OCI-LY1 (cell line): ENCODE measurements around the gene PKD2.

Experiments used
- H2AFZ ChIP-seq: fragments of 200-600 bp; sonication (generic), shearing (Covaris generic); 2 replicates; pipeline ENCODE4 v1.6.0; 2014; ENCODE audit warnings: antibody characterized with exemption, mild to moderate bottlenecking, low read length
- H3F3A ChIP-seq: fragments of 200-600 bp; sonication (generic), shearing (Covaris generic); 2 replicates; pipeline ENCODE4 v1.6.0; 2014; ENCODE audit warnings: mild to moderate bottlenecking, antibody characterized with exemption, low read length, moderate library complexity; ENCODE audit not compliant: insufficient read depth
- H3K27ac ChIP-seq: fragments of 200-600 bp; sonication (generic); 2 replicates; pipeline ENCODE4 v1.5.1; 2014; ENCODE audit warnings: low read length, mixed run types, mild to moderate bottlenecking, low read depth; ENCODE audit not compliant: poor library complexity, severe bottlenecking
- H3K27me3 ChIP-seq: fragments of 200-600 bp; sonication (generic); 2 replicates; pipeline ENCODE4 v1.6.0; 2014; ENCODE audit warnings: antibody characterized with exemption, mild to moderate bottlenecking, low read length, moderate library complexity; ENCODE audit not compliant: insufficient read depth
- H3K36me3 ChIP-seq: fragments of 200-600 bp; sonication (generic); 2 replicates; pipeline ENCODE4 v1.6.1; 2014; ENCODE audit warnings: mild to moderate bottlenecking, antibody characterized with exemption, low read length, moderate library complexity, mixed read lengths; ENCODE audit not compliant: insufficient read depth
- H3K4me1 ChIP-seq: fragments of 200-600 bp; sonication (generic); 2 replicates; pipeline ENCODE4 v1.5.1; 2014; ENCODE audit warnings: mild to moderate bottlenecking, low read length, moderate library complexity; ENCODE audit not compliant: insufficient read depth, severe bottlenecking
- H3K4me2 ChIP-seq: fragments of 200-600 bp; sonication (generic), shearing (Covaris generic); 2 replicates; pipeline ENCODE4 v1.6.1; 2014; ENCODE audit warnings: low read length
- H3K4me3 ChIP-seq: fragments of 200-600 bp; sonication (generic); 2 replicates; pipeline ENCODE4 v1.5.1; 2014; ENCODE audit warnings: low read length, low read depth, mild to moderate bottlenecking, mixed read lengths; ENCODE audit not compliant: poor library complexity, severe bottlenecking
- H3K79me2 ChIP-seq: fragments of 200-600 bp; shearing (Covaris generic); 2 replicates; pipeline ENCODE4 v1.6.1; 2016; ENCODE audit warnings: mixed run types, low read length, mixed read lengths; ENCODE audit not compliant: insufficient read depth
- H3K9ac ChIP-seq: fragments of 200-600 bp; sonication (generic), shearing (Covaris generic); 2 replicates; pipeline ENCODE4 v1.6.1; 2014; ENCODE audit warnings: mild to moderate bottlenecking, low read length, mixed read lengths
- H3K9me2 ChIP-seq: fragments of 200-600 bp; sonication (generic), shearing (Covaris generic); 2 replicates; pipeline ENCODE4 v1.6.1; 2014; ENCODE audit warnings: low read depth, mild to moderate bottlenecking, low read length, mixed read lengths
- H3K9me3 ChIP-seq: fragments of 200-600 bp; shearing (Covaris generic); 2 replicates; pipeline ENCODE4 v1.6.1; 2014; ENCODE audit warnings: low read length, mixed read lengths
- H4K20me1 ChIP-seq: fragments of 200-600 bp; sonication (generic), shearing (Covaris generic); 2 replicates; pipeline ENCODE4 v1.6.0; 2016; ENCODE audit warnings: mild to moderate bottlenecking, low read length; ENCODE audit not compliant: insufficient read depth
- EZH2 ChIP-seq: fragments of 200-600 bp; sonication (generic), shearing (Covaris generic); IDR thresholded peaks from 2 replicates; pipeline ENCODE4 v1.8.0; 2017; ENCODE audit warnings: borderline replicate concordance, mixed run types, mild to moderate bottlenecking, antibody characterized with exemption, low read length, moderate library complexity, mixed read lengths
- TF ChIP-seq, protein P1 (sequence below): fragments of 200-600 bp; sonication (generic), shearing (Covaris generic); IDR thresholded peaks from 2 replicates; pipeline ENCODE4 v1.5.1; 2017; ENCODE audit warnings: mild to moderate bottlenecking, antibody characterized with exemption, low read length, moderate library complexity, mixed read lengths

The PKD2 gene

DNA sequence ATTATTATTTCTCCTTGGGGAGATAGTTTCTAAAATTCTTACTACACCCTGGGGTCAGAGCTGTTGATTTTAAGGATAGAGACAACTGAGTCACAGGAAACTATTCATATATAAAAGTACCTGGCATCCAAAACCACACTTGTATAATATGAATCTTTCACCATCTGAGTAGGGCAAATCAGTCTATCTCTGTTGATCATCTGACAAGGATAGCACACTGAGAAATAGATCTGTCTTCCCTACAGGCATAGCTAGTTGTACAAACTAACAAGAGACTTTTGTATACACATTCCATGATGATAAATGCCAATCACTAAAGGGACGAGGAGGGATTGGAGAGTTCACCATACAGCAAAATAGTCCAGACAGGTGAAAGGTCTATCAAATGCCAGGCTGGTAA lies 30.0 kb downstream of the PKD2 start:
- Histone ChIP-seq H3K36me3 (no peaks in the 10 kb centered on the region), H3F3A (no peaks in the 10 kb centered on the region), H4K20me1 (no peaks in the 10 kb centered on the region), H2AFZ (no peak overlapping the region), H3K4me3 (no peak overlapping the region), H3K4me1 (no peaks in the 10 kb centered on the region), H3K79me2 (no peaks in the 10 kb centered on the region), H3K27ac (no peak overlapping the region), H3K9ac (no peak overlapping the region), H3K9me2 (no peaks in the 10 kb centered on the region), H3K27me3 (no peaks in the 10 kb centered on the region), H3K4me2 (no peak overlapping the region), H3K9me3 (no peaks in the 10 kb centered on the region)
- TF ChIP-seq, protein P1, sequence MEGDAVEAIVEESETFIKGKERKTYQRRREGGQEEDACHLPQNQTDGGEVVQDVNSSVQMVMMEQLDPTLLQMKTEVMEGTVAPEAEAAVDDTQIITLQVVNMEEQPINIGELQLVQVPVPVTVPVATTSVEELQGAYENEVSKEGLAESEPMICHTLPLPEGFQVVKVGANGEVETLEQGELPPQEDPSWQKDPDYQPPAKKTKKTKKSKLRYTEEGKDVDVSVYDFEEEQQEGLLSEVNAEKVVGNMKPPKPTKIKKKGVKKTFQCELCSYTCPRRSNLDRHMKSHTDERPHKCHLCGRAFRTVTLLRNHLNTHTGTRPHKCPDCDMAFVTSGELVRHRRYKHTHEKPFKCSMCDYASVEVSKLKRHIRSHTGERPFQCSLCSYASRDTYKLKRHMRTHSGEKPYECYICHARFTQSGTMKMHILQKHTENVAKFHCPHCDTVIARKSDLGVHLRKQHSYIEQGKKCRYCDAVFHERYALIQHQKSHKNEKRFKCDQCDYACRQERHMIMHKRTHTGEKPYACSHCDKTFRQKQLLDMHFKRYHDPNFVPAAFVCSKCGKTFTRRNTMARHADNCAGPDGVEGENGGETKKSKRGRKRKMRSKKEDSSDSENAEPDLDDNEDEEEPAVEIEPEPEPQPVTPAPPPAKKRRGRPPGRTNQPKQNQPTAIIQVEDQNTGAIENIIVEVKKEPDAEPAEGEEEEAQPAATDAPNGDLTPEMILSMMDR = no peak
- TF ChIP-seq EZH2 = no peak

DNA sequence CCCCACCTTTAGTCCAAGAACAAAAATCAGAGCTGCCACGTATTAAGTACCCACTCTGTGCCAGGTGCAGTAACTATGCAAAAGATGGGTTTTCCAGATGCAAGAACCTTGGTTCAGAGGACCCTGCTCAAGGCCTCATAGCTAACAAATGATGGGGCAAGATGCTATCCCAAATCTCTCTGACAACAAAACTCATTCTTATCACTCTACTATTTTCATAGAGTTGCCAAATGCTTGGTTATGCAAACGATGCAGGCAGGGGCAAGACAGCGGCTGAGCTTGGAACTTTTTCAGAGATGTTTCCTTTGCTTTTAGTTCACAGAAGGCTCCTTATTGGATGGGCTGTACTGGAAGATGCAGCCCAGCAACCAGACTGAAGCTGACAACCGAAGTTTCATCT lies 30.5 kb downstream of the PKD2 start:
- no peaks in the 10 kb centered on the region for H4K20me1 ChIP-seq
- no peak overlapping the region for H2AFZ ChIP-seq
- H3K9me3 ChIP-seq = no peaks in the 10 kb centered on the region
- H3K4me2 ChIP-seq = no peak overlapping the region
- no peaks in the 10 kb centered on the region for H3K36me3 ChIP-seq
- H3K4me1 ChIP-seq = no peaks in the 10 kb centered on the region
- no peak overlapping the region for H3K27ac ChIP-seq
- no peak overlapping the region for H3K4me3 ChIP-seq
- H3K9me2 ChIP-seq = no peaks in the 10 kb centered on the region
- no peak overlapping the region for H3K9ac ChIP-seq
- H3K27me3 ChIP-seq = no peaks in the 10 kb centered on the region
- TF ChIP-seq EZH2 = no peak
- TF ChIP-seq, protein P1 = no peak
- H3F3A ChIP-seq = no peaks in the 10 kb centered on the region
- H3K79me2 ChIP-seq = no peaks in the 10 kb centered on the region

DNA sequence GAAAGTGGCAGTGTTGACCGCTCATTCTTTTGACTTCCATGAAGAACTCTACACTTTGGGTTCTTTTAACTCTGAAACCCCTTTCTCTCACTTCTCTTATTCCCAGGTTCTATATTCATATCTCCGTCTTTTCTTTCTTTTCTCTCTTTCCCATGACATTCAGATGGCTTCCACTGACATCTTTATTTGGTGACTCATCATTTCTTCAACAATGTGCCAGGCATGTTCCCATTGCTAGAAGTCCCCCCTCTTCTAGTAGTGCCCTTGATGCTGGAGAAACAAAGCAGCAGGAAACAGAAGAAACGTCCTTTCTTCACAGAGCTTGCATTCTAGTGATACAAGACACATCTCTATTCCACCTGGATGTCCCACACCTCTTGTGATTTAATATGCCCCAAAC lies 33.3 kb downstream of the PKD2 start:
- Histone ChIP-seq H3K27me3 (no peaks in the 10 kb centered on the region), H3K36me3 (no peaks in the 10 kb centered on the region), H3K79me2 (no peaks in the 10 kb centered on the region), H3F3A (no peaks in the 10 kb centered on the region), H3K4me1 (no peaks in the 10 kb centered on the region), H2AFZ (no peak overlapping the region), H3K4me3 (no peak overlapping the region), H3K4me2 (no peak overlapping the region), H3K9me2 (no peaks in the 10 kb centered on the region), H3K9me3 (no peaks in the 10 kb centered on the region), H3K27ac (no peak overlapping the region), H3K9ac (no peak overlapping the region), H4K20me1 (no peaks in the 10 kb centered on the region)
- TF ChIP-seq, protein P1 = no peak
- no peak for TF ChIP-seq EZH2
